ENCODE data around the gene KIF3C.

The KIF3C gene

DNA sequence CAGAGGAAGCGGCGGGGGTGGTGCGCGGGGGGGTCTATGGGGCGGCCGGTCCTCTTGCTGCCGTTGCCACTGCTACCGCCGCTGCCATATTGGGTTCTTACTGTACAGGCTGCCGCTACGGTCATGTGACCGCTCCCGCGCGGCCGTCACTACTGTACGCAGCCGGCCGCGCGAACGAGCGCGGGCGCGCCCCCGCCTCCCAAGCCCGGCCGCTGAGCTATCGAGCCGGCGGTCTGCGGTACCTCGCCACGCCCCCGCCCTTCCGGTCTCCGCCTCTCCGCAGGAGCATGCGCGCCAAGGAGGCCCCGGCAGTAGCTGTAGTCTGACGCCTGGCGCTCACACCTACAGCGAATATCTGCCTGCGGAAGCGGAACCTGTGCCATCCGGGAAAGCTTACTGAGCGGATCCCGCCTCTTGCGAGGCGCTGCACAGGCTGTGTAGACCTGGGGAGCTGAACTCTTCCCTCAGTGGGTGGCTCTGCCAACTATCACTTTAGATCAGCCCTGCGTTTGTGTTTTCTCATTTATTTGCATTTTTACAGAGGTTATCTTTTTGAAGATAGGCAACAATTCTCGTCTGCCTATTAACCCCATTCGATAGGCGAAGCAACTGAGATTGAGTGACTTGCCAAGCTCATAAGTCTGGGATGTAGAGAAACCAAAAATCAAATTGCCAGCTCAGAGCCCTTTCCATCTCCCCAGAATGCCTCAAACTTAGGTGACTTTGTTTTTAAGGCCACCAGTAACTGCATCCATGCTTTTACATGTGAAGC is 103.8 kb downstream of the KIF3C start, which contains the start of gene ASXL2 (continued):
- TF ChIP-seq ZNF18 (tag by site-specific recombination; IDR thresholded peaks at IDR 0.05) (peak; percentile 80), SETDB1 (IDR thresholded peaks at IDR 0.05; ENCODE audit: insufficient read length, low read length) (no peak), ZNF146 (tag by site-specific recombination; IDR thresholded peaks at IDR 0.05) (no peak), ZNF394 (tag by site-specific recombination; IDR thresholded peaks at IDR 0.05; ENCODE audit: borderline replicate concordance) (no peak; the same call in 1 of the 2 replicates), MEIS1 (CRISPR knock-in tag; IDR thresholded peaks at IDR 0.05; ENCODE audit: borderline replicate concordance) (no peak), ZFP41 (tag by site-specific recombination; IDR thresholded peaks at IDR 0.05; ENCODE audit: borderline replicate concordance) (no peak), CTCF (tag by site-specific recombination; IDR thresholded peaks at IDR 0.05) (no peak; the same call in 1 of the 2 replicates), ZNF48 (tag by site-specific recombination; IDR thresholded peaks at IDR 0.05) (no peak), ZNF138 (tag by site-specific recombination; IDR thresholded peaks at IDR 0.05; ENCODE audit: borderline replicate concordance) (no peak), ZNF514 (tag by site-specific recombination; IDR thresholded peaks at IDR 0.05) (no peak), ZNF560 (tag by site-specific recombination; IDR thresholded peaks at IDR 0.05; ENCODE audit: borderline replicate concordance) (no peak), ZNF549 (tag by site-specific recombination; IDR thresholded peaks at IDR 0.05) (no peak), ZNF670 (tag by site-specific recombination; IDR thresholded peaks at IDR 0.05; ENCODE audit: low read depth) (no peak), KLF1 (tag by site-specific recombination; IDR thresholded peaks at IDR 0.05) (peak; percentile 76), KLF7 (tag by site-specific recombination; IDR thresholded peaks at IDR 0.05; ENCODE audit: borderline replicate concordance) (no peak), ZNF510 (tag by site-specific recombination; IDR thresholded peaks at IDR 0.05; ENCODE audit: insufficient replicate concordance) (no peak), ZSCAN30 (tag by site-specific recombination; IDR thresholded peaks at IDR 0.05) (no peak; the same call in 1 of the 2 replicates), KLF16 (tag by site-specific recombination; IDR thresholded peaks at IDR 0.05) (no peak), ATF2 (tag by site-specific recombination; IDR thresholded peaks at IDR 0.05; ENCODE audit: low read depth) (no peak), KLF8 (tag by site-specific recombination; IDR thresholded peaks at IDR 0.05) (peak; percentile 76), ZNF521 (tag by site-specific recombination; IDR thresholded peaks at IDR 0.05) (no peak), ZNF398 (tag by site-specific recombination; IDR thresholded peaks at IDR 0.05) (no peak), ZNF473 (tag by site-specific recombination; IDR thresholded peaks at IDR 0.05) (no peak), GLIS2 (tag by site-specific recombination; IDR thresholded peaks at IDR 0.05) (no peak), KLF10 (tag by site-specific recombination; IDR thresholded peaks at IDR 0.05) (peak; percentile 24; the same call in 1 of the 2 replicates), SP3 (tag by site-specific recombination; IDR thresholded peaks at IDR 0.05) (peak; percentile 74)
- TF ChIP-seq, protein P1, sequence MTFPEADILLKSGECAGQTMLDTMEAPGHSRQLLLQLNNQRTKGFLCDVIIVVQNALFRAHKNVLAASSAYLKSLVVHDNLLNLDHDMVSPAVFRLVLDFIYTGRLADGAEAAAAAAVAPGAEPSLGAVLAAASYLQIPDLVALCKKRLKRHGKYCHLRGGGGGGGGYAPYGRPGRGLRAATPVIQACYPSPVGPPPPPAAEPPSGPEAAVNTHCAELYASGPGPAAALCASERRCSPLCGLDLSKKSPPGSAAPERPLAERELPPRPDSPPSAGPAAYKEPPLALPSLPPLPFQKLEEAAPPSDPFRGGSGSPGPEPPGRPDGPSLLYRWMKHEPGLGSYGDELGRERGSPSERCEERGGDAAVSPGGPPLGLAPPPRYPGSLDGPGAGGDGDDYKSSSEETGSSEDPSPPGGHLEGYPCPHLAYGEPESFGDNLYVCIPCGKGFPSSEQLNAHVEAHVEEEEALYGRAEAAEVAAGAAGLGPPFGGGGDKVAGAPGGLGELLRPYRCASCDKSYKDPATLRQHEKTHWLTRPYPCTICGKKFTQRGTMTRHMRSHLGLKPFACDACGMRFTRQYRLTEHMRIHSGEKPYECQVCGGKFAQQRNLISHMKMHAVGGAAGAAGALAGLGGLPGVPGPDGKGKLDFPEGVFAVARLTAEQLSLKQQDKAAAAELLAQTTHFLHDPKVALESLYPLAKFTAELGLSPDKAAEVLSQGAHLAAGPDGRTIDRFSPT (tag by site-specific recombination; IDR thresholded peaks at IDR 0.05) = no peak
- TF ChIP-seq, protein P2, sequence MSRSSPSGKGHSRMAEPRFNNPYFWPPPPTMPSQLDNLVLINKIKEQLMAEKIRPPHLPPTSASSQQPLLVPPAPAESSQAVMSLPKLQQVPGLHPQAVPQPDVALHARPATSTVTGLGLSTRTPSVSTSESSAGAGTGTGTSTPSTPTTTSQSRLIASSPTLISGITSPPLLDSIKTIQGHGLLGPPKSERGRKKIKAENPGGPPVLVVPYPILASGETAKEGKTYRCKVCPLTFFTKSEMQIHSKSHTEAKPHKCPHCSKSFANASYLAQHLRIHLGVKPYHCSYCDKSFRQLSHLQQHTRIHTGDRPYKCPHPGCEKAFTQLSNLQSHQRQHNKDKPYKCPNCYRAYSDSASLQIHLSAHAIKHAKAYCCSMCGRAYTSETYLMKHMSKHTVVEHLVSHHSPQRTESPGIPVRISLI (tag by site-specific recombination; IDR thresholded peaks at IDR 0.05) = no peak

All from HEK293 (cell line).